HG02623 (cell line): ENCODE data around the gene KRT74.

Source experiments
- ATAC-seq: cut with Tn5 transposase; IDR thresholded peaks from one replicate; pipeline ENCODE4 v1.9.1; 2021; ENCODE audit warnings: moderate library complexity; ENCODE audit not compliant: unreplicated experiment

The KRT74 gene

DNA sequence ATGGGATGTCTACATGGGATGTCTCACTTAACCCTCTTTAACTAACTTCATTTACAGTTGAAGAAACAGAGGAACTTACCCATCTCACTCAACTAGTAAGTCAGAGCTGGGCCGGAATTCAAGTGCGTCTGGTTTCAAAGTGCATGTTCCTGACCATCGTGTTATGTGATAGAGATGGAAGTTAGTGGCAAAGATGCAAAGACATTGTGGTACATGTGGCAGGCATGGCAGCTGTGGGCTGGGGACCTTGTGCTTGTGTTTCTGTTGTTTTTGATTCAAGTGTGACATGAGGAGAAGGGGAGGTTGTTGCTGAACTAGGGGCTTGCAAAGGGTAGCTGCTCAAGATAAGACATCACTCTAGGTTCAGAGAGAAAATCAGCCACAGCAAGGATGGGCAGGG is 2.3 kb upstream of the KRT74 start:
- no peak for ATAC-seq

DNA sequence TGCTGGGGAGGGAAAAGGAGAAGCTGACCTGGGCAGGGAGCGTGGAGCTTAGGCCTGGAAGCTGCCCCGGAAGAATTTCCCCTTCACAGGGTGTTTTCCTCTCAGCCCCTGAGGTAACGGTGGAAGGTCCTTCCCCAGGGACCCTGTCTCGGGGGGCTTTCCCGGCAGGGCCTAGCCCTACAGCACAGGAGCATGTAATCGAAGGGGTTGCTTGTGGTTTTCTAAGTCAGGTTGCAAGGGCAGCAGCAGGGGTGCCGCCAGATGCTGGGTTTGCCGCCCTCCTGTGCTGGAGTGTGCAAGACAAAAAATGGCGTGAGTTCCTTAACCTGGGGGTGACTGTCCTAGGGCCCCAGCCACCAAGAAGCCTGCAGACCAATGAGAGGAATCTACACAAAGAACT is 1.6 kb upstream of the KRT74 start:
- ATAC-seq: no peak

- no peak for ATAC-seq
These were observed 337 bp downstream of the KRT74 start for GRCh38 chr12:52573306-52573705.

DNA sequence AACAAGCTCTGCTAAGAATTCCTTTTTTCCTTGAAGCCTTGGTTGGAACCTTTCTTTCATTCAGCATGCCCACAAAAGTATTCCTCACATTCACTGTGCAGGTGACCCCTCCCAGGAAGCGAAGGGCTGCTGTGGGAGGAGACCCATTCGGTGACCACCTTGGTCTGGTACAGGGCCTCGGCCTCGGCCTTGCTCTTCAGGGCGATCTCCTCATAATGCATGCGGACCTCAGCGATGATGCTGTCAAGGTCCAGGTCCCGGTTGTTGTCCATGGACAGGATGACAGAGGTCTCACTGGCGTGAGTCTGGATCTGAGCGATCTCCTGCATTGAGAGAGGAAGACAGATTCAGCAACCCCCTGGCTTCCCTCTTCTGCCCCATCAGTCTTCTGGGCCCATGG is 3.1 kb downstream of the KRT74 start:
- no peak for ATAC-seq

- ATAC-seq: no peak
These were observed 5.5 kb downstream of the KRT74 start for GRCh38 chr12:52568111-52568510.

DNA sequence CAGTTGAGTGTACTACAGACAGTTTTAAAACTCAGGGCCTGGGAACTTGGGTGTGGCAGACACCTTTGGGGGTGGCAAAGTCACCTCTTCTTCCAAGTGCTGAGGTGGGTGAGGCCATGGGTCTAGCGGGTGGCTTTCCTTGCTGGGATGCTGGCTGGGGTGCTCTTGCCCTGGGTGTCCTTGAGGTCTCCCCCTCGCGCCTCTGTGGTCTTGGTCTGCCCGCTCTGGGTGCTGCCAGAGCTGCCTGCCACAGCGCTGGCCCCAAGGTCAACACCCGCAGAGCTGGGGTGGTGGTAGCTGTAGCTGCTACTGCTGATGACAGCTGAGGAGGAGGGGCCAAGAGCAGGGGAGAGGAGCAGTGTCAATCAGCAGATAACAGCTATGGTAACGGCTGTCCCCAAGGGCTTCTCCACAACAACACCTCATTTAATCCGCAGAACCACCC is 6.8 kb downstream of the KRT74 start:
- no peak for ATAC-seq

- ATAC-seq: no peak
These were observed 9.1 kb downstream of the KRT74 start for GRCh38 chr12:52564582-52564981.

GRCh38 chr12:52561880-52562449 is 11.7 kb downstream of the KRT74 start:
- no peak for ATAC-seq

- ATAC-seq: no peak
These were observed 13.7 kb downstream of the KRT74 start for GRCh38 chr12:52559979-52560378.

- ATAC-seq: no peak
These were observed 14.7 kb downstream of the KRT74 start for GRCh38 chr12:52558781-52559445.

DNA sequence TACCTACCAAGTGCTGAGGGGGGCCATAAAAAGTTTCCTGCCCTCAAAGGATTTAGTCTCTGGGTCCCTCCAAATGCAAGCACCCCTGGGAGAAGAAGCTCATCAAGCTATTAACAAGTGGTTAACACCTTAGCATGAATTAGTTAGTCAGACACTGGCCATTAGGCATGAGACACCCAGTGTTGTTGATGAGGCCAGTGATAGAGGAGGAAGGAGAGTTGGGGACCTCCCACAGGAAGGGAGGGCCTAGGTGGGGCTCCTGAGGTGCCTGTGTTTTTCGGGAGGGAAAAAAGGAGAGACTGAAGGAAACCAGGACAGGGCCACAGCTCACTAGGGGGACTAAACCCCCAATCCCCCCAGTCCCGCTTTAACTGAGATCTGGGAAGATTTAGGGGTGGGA is 16.2 kb downstream of the KRT74 start:
- ATAC-seq: no peak

DNA sequence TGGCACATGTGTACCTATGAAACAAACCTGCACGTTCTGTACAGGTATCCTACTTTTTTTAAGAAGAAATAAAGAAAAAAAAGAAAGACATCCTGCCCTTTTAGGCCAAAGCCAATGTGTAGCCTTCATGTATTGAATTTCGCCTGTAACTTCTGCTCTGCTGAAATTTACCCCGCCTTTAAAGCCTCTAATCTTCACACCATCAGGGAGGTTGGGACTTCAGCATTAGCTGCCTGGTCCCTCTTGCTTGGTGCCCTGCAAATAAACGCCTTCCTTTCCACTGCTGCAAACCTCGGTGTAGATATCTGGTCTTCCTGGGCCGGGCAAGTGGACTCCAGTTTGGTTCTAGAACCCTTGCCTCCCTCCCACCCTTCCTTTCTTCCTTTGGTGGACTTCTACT is 18.1 kb downstream of the KRT74 start:
- no peak for ATAC-seq

DNA sequence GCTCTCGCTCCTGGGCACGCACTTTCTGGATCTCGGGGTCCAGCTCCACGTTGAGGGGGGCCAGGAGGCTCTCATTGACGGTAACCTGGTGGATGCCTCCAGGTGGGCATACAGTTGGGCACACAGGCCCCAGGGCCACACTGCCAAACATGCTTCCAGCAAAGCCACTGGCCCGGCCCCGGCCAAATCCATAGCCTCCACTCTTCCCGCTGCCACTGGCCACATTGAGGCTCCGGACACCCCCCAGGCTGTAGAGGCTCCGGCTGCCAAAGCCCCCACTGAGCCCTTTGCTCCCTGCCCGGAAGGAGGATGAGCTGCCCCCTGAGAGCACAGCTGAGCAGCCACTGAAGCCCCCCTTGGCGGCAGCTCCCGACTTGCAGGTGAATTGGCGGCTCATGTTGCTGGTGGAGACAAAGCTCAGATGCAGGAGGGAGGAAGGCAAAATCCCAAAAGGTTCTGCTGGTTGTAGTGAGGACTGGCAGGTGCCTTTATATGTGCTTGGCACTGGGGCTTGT is 20.9 kb downstream of the KRT74 start, which contains the start of gene KRT71:
TSS of gene KRT71 (minus strand) at position 465 of the 515 bp plus-strand sequence. CDS start at position 397, 68 bp downstream.
- no peak for ATAC-seq

DNA sequence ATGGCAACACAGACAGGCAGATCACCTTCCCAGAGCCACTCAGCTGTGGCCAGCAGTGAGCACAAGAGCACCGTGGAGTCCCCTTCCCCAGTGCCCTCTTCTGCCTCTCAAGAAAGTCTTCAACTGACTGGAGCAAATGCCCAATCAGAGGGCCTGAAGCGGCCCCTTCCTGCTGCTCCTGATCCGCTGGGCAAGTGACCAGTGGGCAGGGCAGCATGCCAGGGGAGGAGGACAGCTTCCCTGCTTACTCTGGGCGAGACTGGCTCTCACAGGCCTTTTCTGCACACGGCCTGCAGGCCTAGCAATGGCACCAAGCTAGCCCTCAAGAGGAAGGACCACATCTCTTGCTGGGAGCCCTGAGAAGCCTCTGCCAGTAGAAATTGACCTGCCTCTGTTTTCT is 21.6 kb downstream of the KRT74 start:
- no peak for ATAC-seq

GRCh38 chr12:52551216-52551865 is 22.3 kb downstream of the KRT74 start:
- ATAC-seq: no peak

- ATAC-seq: no peak
These were observed 27.5 kb downstream of the KRT74 start for GRCh38 chr12:52546126-52546525.

- ATAC-seq: no peak
These were observed 29.4 kb downstream of the KRT74 start for GRCh38 chr12:52543985-52544883.

- ATAC-seq: no peak
These were observed 30.8 kb downstream of the KRT74 start for GRCh38 chr12:52542785-52543318.

DNA sequence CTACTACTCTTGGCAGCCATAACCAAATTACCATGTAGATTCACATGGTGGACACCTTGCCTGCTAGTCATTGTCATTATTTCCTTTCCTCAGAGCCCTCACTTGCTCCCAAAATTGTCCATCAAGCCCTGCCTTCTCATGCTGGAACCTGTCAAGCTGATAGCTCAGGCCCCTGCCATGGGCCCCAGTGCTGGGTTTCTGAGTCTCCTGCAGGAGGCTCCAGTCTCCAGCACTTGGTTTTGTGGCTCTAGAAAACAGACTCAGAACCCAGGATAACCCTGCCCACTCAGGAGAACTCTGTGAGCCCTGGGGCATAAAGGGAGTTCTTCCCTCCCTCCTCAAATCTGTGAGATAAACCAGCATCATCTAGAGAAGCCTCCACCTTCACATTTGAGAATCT is 31.5 kb downstream of the KRT74 start:
- no peak for ATAC-seq

- ATAC-seq: no peak
These were observed 31.9 kb downstream of the KRT74 start for GRCh38 chr12:52541709-52542108.

DNA sequence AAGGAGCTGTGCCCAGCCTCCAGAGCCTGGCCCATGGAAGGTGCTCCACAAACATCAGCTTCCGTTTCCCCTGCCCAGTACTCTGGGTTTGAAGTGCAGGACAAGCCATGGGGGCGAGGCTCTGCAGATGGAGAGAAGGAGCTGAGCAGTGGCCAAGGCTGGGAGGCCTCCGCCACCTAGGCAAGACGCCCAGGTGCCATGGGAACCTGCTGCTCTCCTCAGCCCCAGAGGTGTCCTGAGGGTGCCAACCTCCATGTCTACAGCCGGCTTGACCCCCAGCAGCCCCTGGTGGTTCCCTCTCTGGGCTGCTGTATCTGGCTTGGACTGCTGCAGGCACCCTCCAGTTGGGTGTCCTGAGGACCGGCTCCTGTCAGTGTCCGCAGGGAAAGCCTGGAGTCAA is 33.1 kb downstream of the KRT74 start:
- no peak for ATAC-seq
